Measurements from ENCODE around the gene IFNA13. TPM values are rescaled to one million over a fixed set of nuclear protein-coding genes. Genes with fewer than 3 reads are reported as not detected.

IFNA13 gene
- total and polyA plus RNA-seq, 2 donors (not counting 3 experiments of a cell fraction or from before 2014, with no cell fraction given): not detected

- BruUV-seq (replicated peaks): no TSS peak
- TF ChIP-seq POLR2AphosphoS5 (IDR thresholded peaks at IDR 0.05; ENCODE audit: insufficient read depth, low read depth, low read length): no peak
- no peak for TF ChIP-seq GATA2 (IDR thresholded peaks at IDR 0.05; ENCODE audit: insufficient read depth, insufficient read length, low read depth, low read length)
- TF ChIP-seq JUN (IDR thresholded peaks at IDR 0.05; ENCODE audit: borderline replicate concordance, insufficient read depth, insufficient read length, low read depth): no peak
- TF ChIP-seq MYC (IDR thresholded peaks at IDR 0.05; ENCODE audit: low read depth, low read length): no peak
- no peak for TF ChIP-seq CTCF (IDR thresholded peaks at IDR 0.05; ENCODE audit: extremely low read depth in 1 of 2, insufficient read depth in 1 of 2, low read depth in 1 of 2, low read length in 2 of 2)
- no peak for DNase-seq (ENCODE audit: low read depth, low spot score)
- Histone ChIP-seq H3K79me2 (ENCODE audit: control insufficient read depth, insufficient read depth, low read length) (no peaks in the 10 kb centered on the region), H3K4me3 (replicated peaks in 1 of 3; ENCODE audit: insufficient read depth in 1 of 3, low read depth in 1 of 3, low read length in 3 of 3) (no peak overlapping the region), H2AFZ (ENCODE audit: low read depth, low read length) (no peak overlapping the region), H3K9ac (replicated peaks; ENCODE audit: extremely low read depth, insufficient read depth, low read length) (no peak overlapping the region), H3K9me1 (replicated peaks; ENCODE audit: control insufficient read depth, extremely low read depth, insufficient read depth, low read length) (no peaks in the 10 kb centered on the region), H3K4me1 (ENCODE audit: control insufficient read depth, extremely low read depth, insufficient read depth, low read length) (no peaks in the 10 kb centered on the region), H3K27me3 (ENCODE audit: control insufficient read depth in 2 of 2, insufficient read depth in 2 of 2, low read length in 2 of 2) (peaks cover 36 to 87% of the 10 kb centered on the region in 2 experiments), H3K4me2 (ENCODE audit: insufficient read depth, low read length) (no peak overlapping the region), H3K9me3 (replicated peaks; ENCODE audit: control insufficient read depth, insufficient read depth, low read length) (no peaks in the 10 kb centered on the region), H3K36me3 (ENCODE audit: control insufficient read depth in 2 of 2, extremely low read depth in 1 of 2, insufficient read depth in 2 of 2, low read length in 2 of 2) (no peaks in the 10 kb centered on the region), H3K27ac (ENCODE audit: insufficient read depth, low read depth, low read length) (no peak overlapping the region), H4K20me1 (replicated peaks; ENCODE audit: control insufficient read depth, extremely low read depth, insufficient read depth, low read length) (no peaks in the 10 kb centered on the region)
- POLR2A ChIA-PET: no interaction called here
- intact Hi-C loops (cut with micrococcal nuclease) (no loop called here), dilution Hi-C loops (cut with MboI; ENCODE audit: extremely low pct_ligation_motif_present, low sequenced_read_pairs) (no loop called here)
- no peak for FAIRE-seq
- CTCF ChIA-PET: interaction anchor here (1.0 to 2.3 kb wide), 5 partner anchors 36 to 163 kb away, joined by 3 to 16 read pairs (median 8); no protein-coding TSS in a partner anchor
These were observed 31.2 kb upstream of the IFNA13 start for GRCh38 chr9:21398955-21399489.
